ENCODE results near the gene ADCY10. TPM values are rescaled to one million over a fixed set of nuclear protein-coding genes. Genes with fewer than 3 reads are reported as not detected.
"Not testable (repeated sequence)": the region's sequence is repeated elsewhere in the genome, so short reads cannot be mapped to it uniquely, and the experiment has no call there.

ADCY10 gene
- total RNA-seq, 1 donor from 2014 or later, result 0.27 TPM

- FAIRE-seq, result no peak
These were observed 37.2 kb downstream of the ADCY10 start for GRCh38 chr1:167876597-167877175.

GRCh38 chr1:167871331-167871730 lies 42.6 kb downstream of the ADCY10 start:
- no peak for FAIRE-seq

More at GRCh38 chr1:167876597-167877175, 37.2 kb downstream of the ADCY10 start:
- H3K9me3 Mint-ChIP-seq (ENCODE audit: unreplicated experiment), result peaks cover 2% of the 10 kb centered on the region
- TF ChIP-seq EZH2 (IDR thresholded peaks at IDR 0.05; ENCODE audit: insufficient read depth, low read length), result no peak
- TF ChIP-seq CTCF (IDR thresholded peaks at IDR 0.05; ENCODE audit: insufficient read depth, low read depth, low read length), result no peak
- no peaks in the 10 kb centered on the region for H3K36me3 ChIP-seq (ENCODE audit: insufficient read depth, low read length)
- no peak for DNase-seq (ENCODE audit: low read depth)
- no peaks in the 10 kb centered on the region for H3K79me2 ChIP-seq (ENCODE audit: insufficient read depth, low read length)
- H3K9ac ChIP-seq (ENCODE audit: low read length), result no peak overlapping the region
- peaks cover 18% of the 10 kb centered on the region for H3K4me1 Mint-ChIP-seq (ENCODE audit: low read depth, unreplicated experiment)
- H3K27ac Mint-ChIP-seq (ENCODE audit: unreplicated experiment), result no peak overlapping the region
- no peak overlapping the region for H3K4me3 Mint-ChIP-seq (ENCODE audit: unreplicated experiment)
- H3K4me2 ChIP-seq (ENCODE audit: low read length), result no peak overlapping the region
- H3K9me3 ChIP-seq (ENCODE audit: insufficient read depth, low read depth, low read length), result no peaks in the 10 kb centered on the region
- H3K27ac ChIP-seq (ENCODE audit: low read depth, low read length), result no peak overlapping the region
- H2AFZ ChIP-seq (ENCODE audit: low read depth, low read length), result no peak overlapping the region
- H3K27me3 Mint-ChIP-seq (ENCODE audit: low read depth, unreplicated experiment), result no peaks in the 10 kb centered on the region
- no peaks in the 10 kb centered on the region for H3K27me3 ChIP-seq (ENCODE audit: insufficient read depth, low read length)
- H3K4me3 ChIP-seq (ENCODE audit: insufficient read depth, low read depth, low read length), result no peak overlapping the region
- no peaks in the 10 kb centered on the region for H3K36me3 Mint-ChIP-seq (ENCODE audit: low read depth, unreplicated experiment)
- peaks cover 24% of the 10 kb centered on the region for H3K4me1 ChIP-seq (ENCODE audit: insufficient read depth, low read length)
- no peaks in the 10 kb centered on the region for H4K20me1 ChIP-seq (ENCODE audit: insufficient read depth, low read length)

DNA sequence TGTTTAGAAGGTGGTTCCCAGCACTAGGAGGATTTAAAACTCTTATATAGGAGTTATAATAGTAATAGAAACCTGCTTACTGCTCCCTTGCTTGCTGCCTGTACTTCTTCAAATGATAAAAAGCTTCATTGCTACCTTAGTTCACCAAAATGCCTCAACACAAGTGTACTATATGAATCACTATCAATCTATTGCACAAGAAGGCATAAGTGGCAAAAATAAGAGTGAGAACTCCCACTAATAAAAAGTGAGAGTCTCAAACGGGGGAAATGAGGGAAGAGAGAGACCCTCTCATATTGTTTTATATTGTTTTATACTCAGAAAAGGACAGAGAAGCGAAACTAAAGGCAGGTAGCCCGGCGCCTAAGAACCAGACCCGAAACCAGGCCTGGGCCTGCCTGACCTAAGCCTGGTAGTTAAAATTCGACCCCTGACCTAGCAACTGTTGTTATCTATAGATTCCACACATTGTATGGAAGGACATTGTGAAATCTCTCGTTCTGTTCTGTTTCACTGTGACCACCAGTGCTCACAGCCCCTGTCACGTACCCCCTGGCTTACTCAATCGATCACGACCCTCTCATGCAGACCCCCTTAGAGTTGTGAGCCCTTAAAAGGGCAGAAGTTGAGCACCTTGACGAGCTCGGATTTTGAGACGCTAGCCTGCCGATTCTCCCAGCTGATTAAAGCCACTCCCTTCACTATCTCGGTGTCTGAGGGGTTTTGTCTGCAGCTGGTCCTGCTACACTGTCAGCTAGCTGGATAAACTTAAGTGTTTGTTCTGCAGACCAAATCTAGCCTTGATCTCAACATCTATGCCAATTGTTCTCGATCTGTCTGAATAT lies 44.6 kb downstream of the ADCY10 start:
- not testable (repeated sequence) for H3K27ac Mint-ChIP-seq (ENCODE audit: unreplicated experiment); H4K20me1 ChIP-seq (ENCODE audit: insufficient read depth, low read length); H2AFZ ChIP-seq (ENCODE audit: low read depth, low read length); H3K4me3 Mint-ChIP-seq (ENCODE audit: unreplicated experiment); H3K36me3 Mint-ChIP-seq (ENCODE audit: low read depth, unreplicated experiment); H3K9me3 ChIP-seq (ENCODE audit: insufficient read depth, low read depth, low read length); DNase-seq (ENCODE audit: low read depth); H3K4me3 ChIP-seq (ENCODE audit: insufficient read depth, low read depth, low read length); H3K4me1 ChIP-seq (ENCODE audit: insufficient read depth, low read length); H3K9ac ChIP-seq (ENCODE audit: low read length); H3K27me3 ChIP-seq (ENCODE audit: insufficient read depth, low read length); H3K4me2 ChIP-seq (ENCODE audit: low read length); H3K36me3 ChIP-seq (ENCODE audit: insufficient read depth, low read length); H3K4me1 Mint-ChIP-seq (ENCODE audit: low read depth, unreplicated experiment); H3K79me2 ChIP-seq (ENCODE audit: insufficient read depth, low read length); H3K27me3 Mint-ChIP-seq (ENCODE audit: low read depth, unreplicated experiment); H3K27ac ChIP-seq (ENCODE audit: low read depth, low read length); H3K9me3 Mint-ChIP-seq (ENCODE audit: unreplicated experiment)
- peak; percentile 50 for FAIRE-seq

More at GRCh38 chr1:167871331-167871730, 42.6 kb downstream of the ADCY10 start:
- no peaks in the 10 kb centered on the region for H3K79me2 ChIP-seq (ENCODE audit: insufficient read depth, low read length)
- H3K27ac ChIP-seq (ENCODE audit: low read depth, low read length), result no peak overlapping the region
- no peaks in the 10 kb centered on the region for H3K36me3 Mint-ChIP-seq (ENCODE audit: low read depth, unreplicated experiment)
- TF ChIP-seq EZH2 (IDR thresholded peaks at IDR 0.05; ENCODE audit: insufficient read depth, low read length) (no peak), CTCF (IDR thresholded peaks at IDR 0.05; ENCODE audit: insufficient read depth, low read depth, low read length) (no peak)
- H2AFZ ChIP-seq (ENCODE audit: low read depth, low read length), result no peak overlapping the region
- H3K4me3 ChIP-seq (ENCODE audit: insufficient read depth, low read depth, low read length), result no peak overlapping the region
- no peaks in the 10 kb centered on the region for H3K36me3 ChIP-seq (ENCODE audit: insufficient read depth, low read length)
- H3K4me2 ChIP-seq (ENCODE audit: low read length), result no peak overlapping the region
- no peak overlapping the region for H3K9ac ChIP-seq (ENCODE audit: low read length)
- peaks cover 5% of the 10 kb centered on the region for H3K4me1 ChIP-seq (ENCODE audit: insufficient read depth, low read length)
- H3K9me3 Mint-ChIP-seq (ENCODE audit: unreplicated experiment), result no peaks in the 10 kb centered on the region
- H3K27me3 ChIP-seq (ENCODE audit: insufficient read depth, low read length), result no peaks in the 10 kb centered on the region
- H3K27ac Mint-ChIP-seq (ENCODE audit: unreplicated experiment), result no peak overlapping the region
- H4K20me1 ChIP-seq (ENCODE audit: insufficient read depth, low read length), result no peaks in the 10 kb centered on the region
- no peaks in the 10 kb centered on the region for H3K9me3 ChIP-seq (ENCODE audit: insufficient read depth, low read depth, low read length)
- peaks cover 3% of the 10 kb centered on the region for H3K27me3 Mint-ChIP-seq (ENCODE audit: low read depth, unreplicated experiment)
- H3K4me3 Mint-ChIP-seq (ENCODE audit: unreplicated experiment), result no peak overlapping the region
- DNase-seq (ENCODE audit: low read depth), result peak; percentile 12
- peaks cover 2% of the 10 kb centered on the region for H3K4me1 Mint-ChIP-seq (ENCODE audit: low read depth, unreplicated experiment)

GRCh38 chr1:167866739-167867414 lies 47.1 kb downstream of the ADCY10 start:
- H2AFZ ChIP-seq (ENCODE audit: low read depth, low read length); H3K9me3 ChIP-seq (ENCODE audit: insufficient read depth, low read depth, low read length); H3K36me3 ChIP-seq (ENCODE audit: insufficient read depth, low read length); H3K4me1 Mint-ChIP-seq (ENCODE audit: low read depth, unreplicated experiment); H3K27me3 ChIP-seq (ENCODE audit: insufficient read depth, low read length); H3K79me2 ChIP-seq (ENCODE audit: insufficient read depth, low read length); DNase-seq (ENCODE audit: low read depth); H3K4me2 ChIP-seq (ENCODE audit: low read length); H3K27ac ChIP-seq (ENCODE audit: low read depth, low read length); H3K9me3 Mint-ChIP-seq (ENCODE audit: unreplicated experiment); FAIRE-seq; H3K36me3 Mint-ChIP-seq (ENCODE audit: low read depth, unreplicated experiment); H3K9ac ChIP-seq (ENCODE audit: low read length); H3K27me3 Mint-ChIP-seq (ENCODE audit: low read depth, unreplicated experiment); H3K4me1 ChIP-seq (ENCODE audit: insufficient read depth, low read length); H3K27ac Mint-ChIP-seq (ENCODE audit: unreplicated experiment); H3K4me3 ChIP-seq (ENCODE audit: insufficient read depth, low read depth, low read length); H4K20me1 ChIP-seq (ENCODE audit: insufficient read depth, low read length); H3K4me3 Mint-ChIP-seq (ENCODE audit: unreplicated experiment): not testable (repeated sequence)
